TTC549 (cell line): ENCODE results near the gene ARHGAP10.

ENCODE experiments used
- FAIRE-seq: peaks from 2 replicates; lab custom pipeline; 2012; peaks lifted over from hg19 to GRCh38; lab: Jason Lieb, UNC

The ARHGAP10 gene

GRCh38 chr4:147955827-147956558 lies 224.1 kb downstream of the ARHGAP10 start:
- no peak for FAIRE-seq

GRCh38 chr4:147957446-147957845 lies 225.6 kb downstream of the ARHGAP10 start:
- no peak for FAIRE-seq

- no peak for FAIRE-seq
These were observed 226.2 kb downstream of the ARHGAP10 start for GRCh38 chr4:147958057-147958456.

GRCh38 chr4:147958489-147959065 lies 226.7 kb downstream of the ARHGAP10 start:
- FAIRE-seq: no peak

GRCh38 chr4:147960971-147961370 lies 229.1 kb downstream of the ARHGAP10 start:
- FAIRE-seq: no peak

GRCh38 chr4:147963839-147964238 lies 232.0 kb downstream of the ARHGAP10 start:
- no peak for FAIRE-seq

GRCh38 chr4:147964266-147964880 lies 232.5 kb downstream of the ARHGAP10 start:
- FAIRE-seq: no peak

GRCh38 chr4:147965056-147965455 lies 233.2 kb downstream of the ARHGAP10 start:
- no peak for FAIRE-seq

- no peak for FAIRE-seq
These were observed 234.0 kb downstream of the ARHGAP10 start for GRCh38 chr4:147965873-147966272.

- FAIRE-seq: no peak
These were observed 236.8 kb downstream of the ARHGAP10 start for GRCh38 chr4:147968641-147969040.

GRCh38 chr4:147969573-147970385 lies 237.9 kb downstream of the ARHGAP10 start:
- FAIRE-seq: no peak

- FAIRE-seq: no peak
These were observed 239.2 kb downstream of the ARHGAP10 start for GRCh38 chr4:147971116-147971515.

GRCh38 chr4:147975325-147975724 lies 243.4 kb downstream of the ARHGAP10 start:
- no peak for FAIRE-seq

- no peak for FAIRE-seq
These were observed 244.3 kb downstream of the ARHGAP10 start for GRCh38 chr4:147975933-147976928.

GRCh38 chr4:147980586-147980985 lies 248.7 kb downstream of the ARHGAP10 start:
- FAIRE-seq: no peak

GRCh38 chr4:147981305-147981704 lies 249.4 kb downstream of the ARHGAP10 start:
- FAIRE-seq: no peak

- FAIRE-seq: no peak
These were observed 252.3 kb downstream of the ARHGAP10 start for GRCh38 chr4:147984065-147984777.

GRCh38 chr4:147984778-147985138 lies 252.9 kb downstream of the ARHGAP10 start:
- FAIRE-seq: no peak

- FAIRE-seq: no peak
These were observed 253.5 kb downstream of the ARHGAP10 start for GRCh38 chr4:147985376-147985775.

GRCh38 chr4:147987252-147987651 lies 255.4 kb downstream of the ARHGAP10 start:
- FAIRE-seq: no peak
